Measurements from ENCODE around the gene INO80C.
"Not testable (repeated sequence)": the region's sequence is repeated elsewhere in the genome, so short reads cannot be mapped to it uniquely, and the experiment has no call there.

DNA sequence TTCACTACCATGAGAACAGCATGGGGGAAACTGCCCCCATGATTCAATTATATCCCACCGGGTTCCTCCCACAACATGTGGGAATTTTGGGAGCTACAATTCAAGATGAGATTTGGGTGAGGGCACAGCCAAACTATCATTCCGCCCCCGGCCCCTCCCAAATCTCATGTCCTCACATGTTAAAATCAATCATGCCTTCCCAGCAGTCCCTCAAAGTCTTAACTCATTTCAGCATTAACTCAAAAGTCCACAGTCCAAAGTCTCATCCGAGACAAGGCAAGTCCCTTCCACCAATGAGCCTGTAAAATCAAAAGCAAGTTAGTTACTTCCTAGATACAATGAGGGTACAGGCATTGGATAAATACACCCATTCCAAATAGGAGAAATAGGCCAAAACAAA is 10.2 kb downstream of the INO80C start:
- TF ChIP-seq, protein P1, sequence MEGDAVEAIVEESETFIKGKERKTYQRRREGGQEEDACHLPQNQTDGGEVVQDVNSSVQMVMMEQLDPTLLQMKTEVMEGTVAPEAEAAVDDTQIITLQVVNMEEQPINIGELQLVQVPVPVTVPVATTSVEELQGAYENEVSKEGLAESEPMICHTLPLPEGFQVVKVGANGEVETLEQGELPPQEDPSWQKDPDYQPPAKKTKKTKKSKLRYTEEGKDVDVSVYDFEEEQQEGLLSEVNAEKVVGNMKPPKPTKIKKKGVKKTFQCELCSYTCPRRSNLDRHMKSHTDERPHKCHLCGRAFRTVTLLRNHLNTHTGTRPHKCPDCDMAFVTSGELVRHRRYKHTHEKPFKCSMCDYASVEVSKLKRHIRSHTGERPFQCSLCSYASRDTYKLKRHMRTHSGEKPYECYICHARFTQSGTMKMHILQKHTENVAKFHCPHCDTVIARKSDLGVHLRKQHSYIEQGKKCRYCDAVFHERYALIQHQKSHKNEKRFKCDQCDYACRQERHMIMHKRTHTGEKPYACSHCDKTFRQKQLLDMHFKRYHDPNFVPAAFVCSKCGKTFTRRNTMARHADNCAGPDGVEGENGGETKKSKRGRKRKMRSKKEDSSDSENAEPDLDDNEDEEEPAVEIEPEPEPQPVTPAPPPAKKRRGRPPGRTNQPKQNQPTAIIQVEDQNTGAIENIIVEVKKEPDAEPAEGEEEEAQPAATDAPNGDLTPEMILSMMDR (IDR thresholded peaks at IDR 0.05; ENCODE audit: low read length), result not testable (repeated sequence)
- not testable (repeated sequence) for TF ChIP-seq EZH2 (IDR thresholded peaks at IDR 0.05; ENCODE audit: borderline replicate concordance, low read length)
